MM.1S (cell line): Measurements from ENCODE around the gene PET117.
"Not testable (repeated sequence)": the region's sequence is repeated elsewhere in the genome, so short reads cannot be mapped to it uniquely, and the experiment has no call there.

Experiments used
- DNase-seq: peaks from one replicate; pipeline ENCODE4 v3.0.0-alpha.2; 2015
- H2AFZ ChIP-seq: fragments of 300-600 bp; sonication (generic); 2 replicates; pipeline ENCODE4 v1.6.0; 2016; ENCODE audit warnings: antibody characterized with exemption, low read length
- H3F3A ChIP-seq: fragments of 300-600 bp; sonication (generic); 2 replicates; pipeline ENCODE4 v1.6.1; 2016; ENCODE audit warnings: mild to moderate bottlenecking, antibody characterized with exemption, low read length, moderate library complexity, mixed read lengths; ENCODE audit not compliant: insufficient read depth
- H3K27ac ChIP-seq: fragments of 300-600 bp; sonication (generic); 2 replicates; pipeline ENCODE4 v1.5.1; 2016; ENCODE audit warnings: mild to moderate bottlenecking, low read length
- H3K27me3 ChIP-seq: fragments of 300-600 bp; sonication (generic); replicated peaks from 2 replicates; pipeline ENCODE4 v1.6.0; 2016; ENCODE audit warnings: low read length; ENCODE audit not compliant: insufficient read depth
- H3K36me3 ChIP-seq: fragments of 300-600 bp; sonication (generic); replicated peaks from 2 replicates; pipeline ENCODE4 v1.6.1; 2016; ENCODE audit warnings: mild to moderate bottlenecking, low read length, mixed read lengths; ENCODE audit not compliant: insufficient read depth
- H3K4me1 ChIP-seq: fragments of 300-600 bp; sonication (generic); 2 replicates; pipeline ENCODE4 v1.6.1; 2016; ENCODE audit warnings: low read length, mixed read lengths
- H3K4me2 ChIP-seq: fragments of 300-600 bp; sonication (generic); 2 replicates; pipeline ENCODE4 v1.6.0; 2016; ENCODE audit warnings: low read depth, low read length
- H3K4me3 ChIP-seq: fragments of 300-600 bp; sonication (generic); 2 replicates; pipeline ENCODE4 v1.5.1; 2016; ENCODE audit warnings: low read length, mixed read lengths
- H3K79me2 ChIP-seq: fragments of 300-600 bp; sonication (generic); 2 replicates; pipeline ENCODE4 v1.6.1; 2016; ENCODE audit warnings: mixed run types, low read length, mixed read lengths
- H3K9ac ChIP-seq: fragments of 300-600 bp; sonication (generic); 2 replicates; pipeline ENCODE4 v1.6.1; 2016; ENCODE audit warnings: low read length, mixed read lengths
- H3K9me2 ChIP-seq: fragments of 300-600 bp; sonication (generic); replicated peaks from 2 replicates; pipeline ENCODE4 v1.6.1; 2016; ENCODE audit warnings: mild to moderate bottlenecking, low read length, mixed read lengths; ENCODE audit not compliant: insufficient read depth
- H3K9me3 ChIP-seq: fragments of 300-600 bp; sonication (generic); replicated peaks from 2 replicates; pipeline ENCODE4 v1.6.1; 2016; ENCODE audit warnings: mild to moderate bottlenecking, low read length, mixed read lengths; ENCODE audit not compliant: insufficient read depth
- H4K20me1 ChIP-seq: fragments of 300-600 bp; sonication (generic); 2 replicates; pipeline ENCODE4 v1.6.1; 2016; ENCODE audit warnings: mild to moderate bottlenecking, low read length, moderate library complexity, mixed read lengths; ENCODE audit not compliant: insufficient read depth
- CTCF ChIP-seq: fragments of 300-600 bp; sonication (generic); IDR thresholded peaks from 2 replicates; pipeline ENCODE4 v1.5.1; 2016; ENCODE audit warnings: antibody characterized with exemption, low read length, mixed read lengths
- EZH2 ChIP-seq: fragments of 300-600 bp; sonication (generic); optimal IDR thresholded peaks from 2 replicates; pipeline ENCODE3; 2017; ENCODE audit warnings: low read depth, mild to moderate bottlenecking, antibody characterized with exemption, low read length, mixed read lengths
- EZH2phosphoT487 ChIP-seq: fragments of 300-600 bp; sonication (generic); IDR thresholded peaks from 2 replicates; pipeline ENCODE4 v1.6.1; 2018; ENCODE audit warnings: antibody characterized with exemption, low read length

The PET117 gene

GRCh38 chr20:18176318-18176785, 38.7 kb downstream of the PET117 start:
- Histone ChIP-seq H3K9me3 (no peaks in the 10 kb centered on the region), H3K79me2 (no peaks in the 10 kb centered on the region), H3K27me3 (no peaks in the 10 kb centered on the region), H3K4me1 (no peaks in the 10 kb centered on the region), H3K4me3 (no peak overlapping the region), H3K9ac (no peak overlapping the region), H3K4me2 (no peak overlapping the region), H4K20me1 (no peaks in the 10 kb centered on the region), H3F3A (no peaks in the 10 kb centered on the region), H2AFZ (no peak overlapping the region), H3K9me2 (no peaks in the 10 kb centered on the region), H3K36me3 (no peaks in the 10 kb centered on the region), H3K27ac (no peak overlapping the region)
- TF ChIP-seq EZH2 (no peak), CTCF (no peak)
- DNase-seq: no peak

- not testable (repeated sequence) for H3K36me3 ChIP-seq
These were observed 42.7 kb downstream of the PET117 start for GRCh38 chr20:18180366-18180765.

GRCh38 chr20:18180815-18181214, 43.2 kb downstream of the PET117 start:
- Histone ChIP-seq H3K36me3 (0 out of 2 replicates have a peak, but pooled peaks cover 3% of the 10 kb centered on the region), H3F3A (no peaks in the 10 kb centered on the region), H3K4me3 (no peak overlapping the region), H3K4me1 (no peaks in the 10 kb centered on the region), H3K4me2 (no peak overlapping the region), H3K9me2 (no peaks in the 10 kb centered on the region), H3K9ac (no peak overlapping the region), H2AFZ (no peak overlapping the region), H3K27me3 (no peaks in the 10 kb centered on the region), H3K9me3 (no peaks in the 10 kb centered on the region), H4K20me1 (no peaks in the 10 kb centered on the region), H3K27ac (no peak overlapping the region), H3K79me2 (no peaks in the 10 kb centered on the region)
- TF ChIP-seq EZH2phosphoT487 (no peak), EZH2 (no peak), CTCF (no peak)
- DNase-seq: no peak

More at GRCh38 chr20:18180366-18180765, 42.7 kb downstream of the PET117 start:
- not testable (repeated sequence) for DNase-seq, H3K4me1 ChIP-seq, H3K4me2 ChIP-seq, H2AFZ ChIP-seq, H3F3A ChIP-seq, H3K9me3 ChIP-seq, H3K27me3 ChIP-seq, H4K20me1 ChIP-seq, H3K27ac ChIP-seq, H3K79me2 ChIP-seq, H3K9me2 ChIP-seq, H3K9ac ChIP-seq, H3K4me3 ChIP-seq

GRCh38 chr20:18187020-18187419, 49.4 kb downstream of the PET117 start:
- Histone ChIP-seq H2AFZ (no peak overlapping the region), H3K79me2 (no peaks in the 10 kb centered on the region), H3K9me3 (no peaks in the 10 kb centered on the region), H3K9ac (no peak overlapping the region), H3K36me3 (0 out of 2 replicates have a peak, but pooled peaks cover 3% of the 10 kb centered on the region), H4K20me1 (no peaks in the 10 kb centered on the region), H3K27me3 (no peaks in the 10 kb centered on the region), H3K27ac (no peak overlapping the region), H3K4me1 (no peaks in the 10 kb centered on the region), H3K9me2 (no peaks in the 10 kb centered on the region), H3F3A (no peaks in the 10 kb centered on the region), H3K4me2 (no peak overlapping the region), H3K4me3 (no peak overlapping the region)
- no peak for DNase-seq
- TF ChIP-seq CTCF: no peak
